IPS-20b (cell line): ENCODE measurements around the gene SMAP1.
"Not testable (repeated sequence)": the region's sequence is repeated elsewhere in the genome, so short reads cannot be mapped to it uniquely, and the experiment has no call there.

Experiments used
- H3K27ac ChIP-seq: one replicate; pipeline ENCODE4 v1.5.1; 2013; ENCODE audit warnings: low read length
- H3K27me3 ChIP-seq: 2 replicates; pipeline ENCODE4 v1.6.1; 2013; ENCODE audit warnings: mild to moderate bottlenecking, low read length, inconsistent platforms; ENCODE audit not compliant: insufficient read depth
- H3K36me3 ChIP-seq: 2 replicates; pipeline ENCODE4 v1.6.1; 2013; ENCODE audit warnings: low read depth, mild to moderate bottlenecking, inconsistent platforms, low read length, moderate library complexity; ENCODE audit not compliant: insufficient read depth
- H3K4me1 ChIP-seq: 2 replicates; pipeline ENCODE4 v1.6.1; 2013; ENCODE audit warnings: mild to moderate bottlenecking, control low read depth, inconsistent platforms, low read length, moderate library complexity; ENCODE audit not compliant: insufficient read depth
- H3K4me3 ChIP-seq: 2 replicates; pipeline ENCODE4 v1.5.1; 2013; ENCODE audit warnings: mild to moderate bottlenecking, low read length, inconsistent platforms
- H3K9ac ChIP-seq: 2 replicates; pipeline ENCODE4 v1.6.1; 2013; ENCODE audit warnings: low read depth, mild to moderate bottlenecking, inconsistent platforms, low read length, moderate library complexity
- H3K9me3 ChIP-seq: 2 replicates; pipeline ENCODE4 v1.6.1; 2013; ENCODE audit warnings: mild to moderate bottlenecking, low read depth, low read length, inconsistent platforms; ENCODE audit not compliant: insufficient read depth

Gene SMAP1

DNA sequence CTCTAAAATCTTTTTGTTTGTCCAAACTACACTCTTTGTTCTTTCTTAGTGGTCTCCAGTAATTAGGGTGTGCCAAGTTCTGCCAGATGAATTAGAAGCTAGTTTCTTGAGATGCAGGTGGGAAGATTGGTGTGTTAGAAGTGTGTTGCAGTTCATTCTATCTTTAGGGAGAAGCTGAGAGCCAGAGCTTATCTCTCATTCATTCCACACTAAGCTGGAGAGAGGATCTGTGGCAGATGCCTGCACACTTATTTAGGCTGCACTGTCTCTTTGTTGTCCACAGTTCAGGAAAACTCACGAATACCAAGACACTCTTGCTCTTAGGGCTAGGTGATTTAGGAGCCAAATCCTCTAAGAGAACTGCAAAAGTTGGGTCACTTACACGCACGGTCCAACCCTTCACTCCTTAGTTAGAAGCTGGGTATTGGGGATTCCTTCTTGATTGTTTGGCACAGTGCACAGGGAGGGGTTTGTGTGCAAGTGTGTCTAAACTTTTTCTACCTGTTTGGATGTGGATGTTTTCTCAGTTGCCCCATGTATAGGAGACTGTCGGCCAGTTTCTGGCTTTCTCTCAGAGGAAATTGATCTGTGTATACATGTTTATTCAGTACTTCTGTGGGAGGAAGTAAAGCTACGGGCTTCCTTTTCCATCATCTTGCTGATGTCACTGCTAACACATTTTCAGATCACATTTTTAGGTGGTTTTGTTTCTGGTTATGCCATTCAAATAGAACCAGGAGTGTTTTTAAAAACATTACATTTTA is 49.5 kb downstream of the SMAP1 start:
- no peak overlapping the region for H3K27ac ChIP-seq
- H3K9me3 ChIP-seq, result peaks cover 18% of the 10 kb centered on the region
- H3K9ac ChIP-seq, result no peak overlapping the region
- no peaks in the 10 kb centered on the region for H3K36me3 ChIP-seq
- H3K27me3 ChIP-seq, result no peaks in the 10 kb centered on the region
- H3K4me1 ChIP-seq, result no peaks in the 10 kb centered on the region
- H3K4me3 ChIP-seq, result no peak overlapping the region

DNA sequence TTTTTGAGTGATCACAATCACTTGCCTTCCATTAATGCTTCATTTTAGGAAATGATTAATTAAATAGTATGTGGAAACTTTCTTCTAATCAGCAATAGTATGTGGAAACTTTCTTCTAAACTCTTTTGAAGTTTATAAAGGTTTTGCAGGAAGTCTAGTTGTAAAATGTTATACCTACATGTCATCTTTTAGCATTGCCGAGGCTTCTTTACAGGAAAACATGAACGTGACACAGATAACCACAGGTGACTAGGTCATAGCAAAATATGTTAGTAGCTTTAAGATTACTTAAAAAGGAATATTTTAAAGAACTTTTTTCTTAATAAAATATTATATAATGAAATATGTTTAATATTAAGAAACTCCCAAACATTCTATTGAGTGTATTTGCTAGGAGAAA is 56.8 kb downstream of the SMAP1 start:
- Histone ChIP-seq H3K36me3 (no peaks in the 10 kb centered on the region), H3K27me3 (no peaks in the 10 kb centered on the region), H3K27ac (no peak overlapping the region), H3K9ac (no peak overlapping the region), H3K4me1 (peaks cover 9% of the 10 kb centered on the region; the same call in 1 of the 2 replicates), H3K9me3 (no peaks in the 10 kb centered on the region; the same call in 1 of the 2 replicates), H3K4me3 (no peak overlapping the region)

DNA sequence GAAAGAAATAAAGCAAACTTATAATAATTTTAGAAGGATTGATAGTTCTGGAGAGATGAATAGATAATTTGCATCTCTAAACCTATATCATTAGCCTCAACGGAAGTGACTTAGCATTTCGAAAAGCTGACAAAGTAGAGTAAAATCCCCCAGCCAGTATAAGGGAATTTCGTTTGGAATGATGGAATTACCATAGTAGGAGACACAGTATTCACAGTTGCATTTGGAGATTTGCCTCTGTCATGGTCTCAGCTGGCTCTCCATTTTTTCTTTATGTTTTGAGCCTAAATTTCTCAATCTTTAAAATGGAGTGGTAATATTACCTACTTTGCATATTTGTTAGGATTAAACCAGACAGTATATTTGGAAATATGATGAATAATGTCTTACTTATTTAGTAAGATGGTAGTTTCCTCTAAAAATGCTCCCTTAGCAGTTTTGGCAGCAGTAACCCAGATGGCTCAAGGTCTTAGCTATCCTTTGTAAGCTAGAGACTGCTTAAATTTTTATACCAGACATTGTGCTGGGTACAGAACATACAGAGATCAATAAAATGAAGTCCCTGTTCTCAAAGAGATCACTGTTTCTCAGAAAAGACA is 58.2 kb downstream of the SMAP1 start:
- H3K4me3 ChIP-seq, result no peak overlapping the region
- peaks cover 9% of the 10 kb centered on the region; the same call in 1 of the 2 replicates for H3K4me1 ChIP-seq
- no peaks in the 10 kb centered on the region for H3K27me3 ChIP-seq
- H3K36me3 ChIP-seq, result no peaks in the 10 kb centered on the region
- H3K9me3 ChIP-seq, result no peaks in the 10 kb centered on the region
- H3K27ac ChIP-seq, result peak overlapping the region; percentile 40
- peak overlapping the region; percentile 52; the same call in 1 of the 2 replicates for H3K9ac ChIP-seq

DNA sequence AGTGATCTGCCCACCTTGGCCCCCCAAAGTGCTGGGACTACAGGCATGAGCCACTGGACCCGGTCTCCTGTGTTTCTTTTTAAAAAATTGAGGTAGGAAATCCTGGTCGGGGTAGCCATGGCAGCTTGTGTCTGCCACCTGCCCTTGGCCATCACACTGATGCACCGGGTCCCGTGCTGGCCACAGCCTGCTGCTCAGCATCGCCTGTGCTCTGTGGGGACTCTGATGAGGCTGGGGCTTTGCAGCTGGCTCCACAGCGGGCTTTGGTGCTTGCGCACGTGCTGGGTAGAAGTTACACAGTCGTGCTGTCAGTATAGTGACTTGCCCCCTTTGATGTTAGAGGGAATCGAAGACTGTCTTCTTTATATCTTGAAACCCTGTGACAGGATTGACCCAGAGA is 66.7 kb downstream of the SMAP1 start:
- no peak overlapping the region for H3K27ac ChIP-seq
- no peaks in the 10 kb centered on the region for H3K36me3 ChIP-seq

DNA sequence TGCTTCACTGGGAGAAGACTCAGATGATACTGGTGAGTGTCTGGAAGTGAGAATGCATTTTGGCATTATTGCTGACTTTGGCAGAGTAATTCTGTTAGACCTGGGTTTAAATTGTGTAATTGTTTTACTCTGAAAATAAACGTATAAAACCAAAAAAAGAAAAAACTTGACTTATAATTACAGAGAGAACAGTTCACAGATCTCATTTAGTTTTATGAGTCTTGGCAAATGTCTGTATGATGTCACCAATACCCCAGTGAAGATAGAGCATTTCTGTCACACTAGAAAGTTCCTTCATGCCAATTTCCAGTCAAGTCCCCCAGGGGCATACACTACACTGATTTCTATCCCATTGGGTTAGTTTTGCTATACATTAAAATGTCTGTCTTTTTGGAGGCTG is 67.3 kb downstream of the SMAP1 start:
- Histone ChIP-seq H3K9ac (no peak overlapping the region), H3K27ac (no peak overlapping the region), H3K27me3 (no peaks in the 10 kb centered on the region), H3K9me3 (no peaks in the 10 kb centered on the region), H3K36me3 (no peaks in the 10 kb centered on the region), H3K4me1 (no peaks in the 10 kb centered on the region), H3K4me3 (no peak overlapping the region)

More for the DNA sequence above, 66.7 kb downstream of the SMAP1 start:
- Histone ChIP-seq H3K27me3 (no peaks in the 10 kb centered on the region), H3K4me1 (no peaks in the 10 kb centered on the region), H3K9ac (no peak overlapping the region), H3K9me3 (no peaks in the 10 kb centered on the region), H3K4me3 (no peak overlapping the region)

DNA sequence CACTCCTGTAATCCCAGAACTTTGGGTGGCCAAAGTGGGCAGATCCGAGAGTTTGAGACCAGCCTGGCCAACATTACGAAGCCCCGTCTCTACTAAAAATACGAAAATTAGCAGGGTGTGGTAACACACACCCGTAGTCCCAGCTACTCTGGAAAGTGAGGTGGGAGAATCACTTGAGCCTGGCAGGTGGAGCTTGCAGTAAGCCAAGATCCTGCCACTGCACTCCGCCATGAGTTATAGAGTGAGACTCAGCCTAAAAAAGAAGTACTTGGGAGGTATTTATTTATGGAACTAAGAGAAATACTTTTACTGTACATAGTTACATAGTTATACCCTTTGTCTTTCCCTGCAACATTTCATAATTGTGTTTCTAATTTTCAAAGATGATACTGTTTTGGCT is 67.8 kb downstream of the SMAP1 start:
- Histone ChIP-seq H3K27ac (no peak overlapping the region), H3K36me3 (no peaks in the 10 kb centered on the region), H3K9me3 (no peaks in the 10 kb centered on the region), H3K4me3 (no peak overlapping the region), H3K27me3 (no peaks in the 10 kb centered on the region), H3K9ac (no peak overlapping the region), H3K4me1 (no peaks in the 10 kb centered on the region)

DNA sequence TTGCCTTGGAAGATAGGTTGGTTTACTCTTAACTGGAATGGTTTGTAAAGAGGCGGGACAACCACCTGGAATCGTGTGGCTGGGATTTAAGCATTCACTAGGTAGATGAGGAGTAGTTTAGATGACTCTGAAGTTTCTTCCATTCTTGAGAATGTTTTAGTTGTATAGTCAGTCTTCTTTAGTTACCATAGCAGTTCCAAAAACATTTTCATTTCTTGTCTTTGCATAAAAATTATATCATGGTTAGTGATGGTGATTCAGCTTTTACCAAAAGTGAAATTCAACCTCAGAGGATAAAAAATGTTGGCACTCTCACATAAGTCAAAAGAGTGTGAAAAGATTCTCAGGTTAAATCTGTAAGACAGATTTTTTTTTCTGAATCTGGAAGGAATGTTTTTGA is 70.3 kb downstream of the SMAP1 start:
- Histone ChIP-seq H3K9ac (no peak overlapping the region), H3K36me3 (no peaks in the 10 kb centered on the region), H3K4me3 (no peak overlapping the region), H3K9me3 (peaks cover 10% of the 10 kb centered on the region; the same call in 1 of the 2 replicates), H3K27me3 (no peaks in the 10 kb centered on the region), H3K27ac (no peak overlapping the region), H3K4me1 (no peaks in the 10 kb centered on the region)

DNA sequence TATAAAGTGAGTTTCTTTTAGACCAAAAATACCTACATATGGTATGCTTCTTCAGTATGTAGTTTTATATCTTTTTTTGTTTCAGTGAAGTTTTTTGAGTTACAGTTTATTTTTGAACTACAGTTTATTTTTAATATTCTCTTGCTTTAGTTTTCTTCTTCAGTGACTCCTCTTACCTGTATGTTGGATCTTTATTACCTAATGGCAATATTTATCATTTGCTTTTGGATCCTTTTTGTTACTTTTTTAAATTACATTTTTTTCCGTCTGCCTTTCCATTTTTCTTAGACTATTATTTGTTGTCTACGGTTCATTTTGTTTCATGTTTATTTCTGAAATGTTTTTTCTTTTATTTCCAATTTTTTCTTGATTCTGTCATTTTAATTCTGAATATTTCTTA is 71.9 kb downstream of the SMAP1 start:
- Histone ChIP-seq H3K27ac (no peak overlapping the region), H3K9ac (no peak overlapping the region), H3K36me3 (no peaks in the 10 kb centered on the region), H3K9me3 (peaks cover 10% of the 10 kb centered on the region; the same call in 1 of the 2 replicates), H3K4me1 (no peaks in the 10 kb centered on the region), H3K4me3 (no peak overlapping the region), H3K27me3 (no peaks in the 10 kb centered on the region)

DNA sequence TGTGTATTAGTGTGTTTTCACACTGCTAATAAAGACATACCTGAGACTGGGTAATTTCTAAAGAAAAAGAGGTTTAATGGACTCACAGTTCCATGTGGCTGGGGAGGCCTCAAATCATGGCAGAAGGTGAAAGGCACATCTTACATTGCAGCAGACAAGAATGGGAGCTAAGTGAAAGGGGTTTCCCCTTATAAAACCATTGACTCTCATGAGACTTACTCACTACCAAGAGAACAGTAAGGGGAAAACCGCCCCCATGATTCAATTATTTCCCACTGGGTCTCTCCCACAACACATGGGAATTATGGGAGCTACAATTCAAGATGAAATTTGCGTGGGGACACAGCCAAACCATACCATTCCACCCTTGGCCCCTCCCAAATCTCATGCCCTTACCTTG is 73.1 kb downstream of the SMAP1 start:
- not testable (repeated sequence) for H3K4me3 ChIP-seq, H3K27me3 ChIP-seq, H3K36me3 ChIP-seq, H3K9ac ChIP-seq, H3K4me1 ChIP-seq, H3K27ac ChIP-seq
- peaks cover 10% of the 10 kb centered on the region; the same call in 1 of the 2 replicates for H3K9me3 ChIP-seq

DNA sequence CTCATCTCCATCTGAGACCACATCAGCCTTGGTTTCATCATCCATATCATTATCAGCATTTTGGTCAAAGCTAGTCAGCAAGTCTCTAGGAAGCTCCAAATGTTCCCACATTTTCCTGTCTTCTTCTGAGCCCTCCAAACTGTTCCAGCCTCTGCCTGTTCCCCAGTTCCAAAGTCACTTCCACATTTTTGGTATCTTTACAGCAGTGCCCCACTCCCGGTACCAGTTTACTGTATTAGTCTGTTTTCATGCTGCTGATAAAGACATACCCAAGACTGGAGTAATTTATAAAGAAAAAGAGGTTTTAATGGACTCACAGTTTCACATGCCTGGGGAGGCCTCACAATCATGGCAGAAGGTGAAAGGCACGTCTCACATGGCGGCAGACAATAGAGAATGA is 74.8 kb downstream of the SMAP1 start:
- peaks cover 10% of the 10 kb centered on the region; the same call in 1 of the 2 replicates for H3K9me3 ChIP-seq

DNA sequence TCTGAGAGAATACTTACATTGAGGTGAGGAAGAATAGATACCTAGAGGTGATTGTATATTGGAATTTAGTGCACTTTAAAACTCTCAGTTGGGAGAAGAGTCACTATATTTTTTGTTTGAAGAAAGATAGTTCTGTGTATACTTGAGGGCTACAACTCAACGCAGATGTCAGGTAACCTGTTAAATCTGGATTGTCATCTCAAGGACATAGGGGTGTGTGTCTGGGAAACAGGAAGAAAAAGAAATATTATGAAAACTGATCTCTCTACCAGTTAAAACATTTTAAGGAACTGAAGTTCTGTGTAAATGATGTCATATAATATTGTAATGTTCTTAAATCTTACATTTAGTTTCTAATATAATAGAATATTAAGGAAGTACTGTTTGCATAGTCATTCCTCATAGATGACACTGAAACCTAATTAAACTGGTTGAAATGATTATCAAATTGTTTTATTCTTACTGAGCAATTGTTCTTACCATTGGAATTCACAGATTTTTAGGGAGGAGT is 86.2 kb downstream of the SMAP1 start:
- no peak overlapping the region for H3K27ac ChIP-seq
- H3K27me3 ChIP-seq, result no peaks in the 10 kb centered on the region
- H3K4me3 ChIP-seq, result no peak overlapping the region
- no peak overlapping the region for H3K9ac ChIP-seq
- H3K36me3 ChIP-seq, result no peaks in the 10 kb centered on the region
- no peaks in the 10 kb centered on the region for H3K9me3 ChIP-seq
- H3K4me1 ChIP-seq, result peaks cover 12% of the 10 kb centered on the region; the same call in 1 of the 2 replicates

More for the DNA sequence above, 74.8 kb downstream of the SMAP1 start:
- H3K4me1 ChIP-seq, H3K9ac ChIP-seq, H3K4me3 ChIP-seq, H3K27me3 ChIP-seq, H3K27ac ChIP-seq, H3K36me3 ChIP-seq: not testable (repeated sequence)

DNA sequence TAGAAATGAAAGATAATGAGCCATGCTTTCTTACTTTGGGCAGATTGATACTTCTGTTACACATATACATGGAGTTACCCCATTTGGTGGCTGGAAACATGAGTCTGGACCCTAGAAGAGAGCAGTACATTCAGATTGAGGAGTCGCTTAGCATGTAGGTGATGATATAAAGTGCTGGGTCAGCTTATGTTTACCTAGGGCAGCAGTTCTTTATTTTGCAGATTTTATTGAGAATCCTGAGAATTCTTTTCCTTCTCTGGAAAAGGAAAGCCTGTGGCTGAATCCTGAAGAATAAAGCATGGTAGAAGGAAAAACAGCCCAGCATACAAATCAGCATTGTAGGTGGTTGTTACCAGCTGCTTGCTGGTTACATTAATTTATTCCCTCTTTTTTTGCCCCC is 91.2 kb downstream of the SMAP1 start:
- Histone ChIP-seq H3K4me3 (peak overlapping the region; percentile 53), H3K9ac (peak overlapping the region; percentile 53; the same call in 1 of the 2 replicates), H3K36me3 (no peaks in the 10 kb centered on the region), H3K27ac (peak overlapping the region; percentile 94), H3K9me3 (no peaks in the 10 kb centered on the region), H3K27me3 (no peaks in the 10 kb centered on the region), H3K4me1 (peaks cover 15% of the 10 kb centered on the region; the same call in 1 of the 2 replicates)
